ENCODE results near the gene CD101. TPM values are rescaled to one million over a fixed set of nuclear protein-coding genes. Genes with fewer than 3 reads are reported as not detected.
A peak's percentile ranks its signal among the peaks of the same experiment; 100 is the strongest.

CD101 gene
- total RNA-seq, 2 donors from 2014 or later = 1.1 to 3.1 TPM

DNA sequence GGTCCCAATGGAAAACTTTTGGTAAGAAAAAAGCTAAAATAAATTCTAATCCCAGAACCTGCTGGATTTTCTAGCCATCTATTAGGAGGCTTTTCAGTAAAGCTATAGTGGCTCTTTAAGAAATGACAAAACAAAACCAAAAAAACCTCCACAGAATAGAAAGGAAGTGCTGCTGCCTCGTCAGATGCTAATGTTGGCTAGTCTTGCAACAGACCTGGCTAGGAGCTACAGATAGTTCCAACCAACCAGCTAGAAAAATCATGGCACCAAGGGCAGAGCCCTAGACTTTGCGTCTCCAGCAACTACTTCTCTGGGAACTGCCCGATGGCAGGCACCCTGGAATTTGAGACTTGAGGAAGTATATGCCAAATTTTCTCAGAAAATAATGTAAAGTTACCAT is 7.6 kb downstream of the CD101 start:
- intact Hi-C loops (cut with DNase I) = no loop called here
- DNase-seq (no peak), ATAC-seq (peak in 1 of 2 donors; percentile 33)

DNA sequence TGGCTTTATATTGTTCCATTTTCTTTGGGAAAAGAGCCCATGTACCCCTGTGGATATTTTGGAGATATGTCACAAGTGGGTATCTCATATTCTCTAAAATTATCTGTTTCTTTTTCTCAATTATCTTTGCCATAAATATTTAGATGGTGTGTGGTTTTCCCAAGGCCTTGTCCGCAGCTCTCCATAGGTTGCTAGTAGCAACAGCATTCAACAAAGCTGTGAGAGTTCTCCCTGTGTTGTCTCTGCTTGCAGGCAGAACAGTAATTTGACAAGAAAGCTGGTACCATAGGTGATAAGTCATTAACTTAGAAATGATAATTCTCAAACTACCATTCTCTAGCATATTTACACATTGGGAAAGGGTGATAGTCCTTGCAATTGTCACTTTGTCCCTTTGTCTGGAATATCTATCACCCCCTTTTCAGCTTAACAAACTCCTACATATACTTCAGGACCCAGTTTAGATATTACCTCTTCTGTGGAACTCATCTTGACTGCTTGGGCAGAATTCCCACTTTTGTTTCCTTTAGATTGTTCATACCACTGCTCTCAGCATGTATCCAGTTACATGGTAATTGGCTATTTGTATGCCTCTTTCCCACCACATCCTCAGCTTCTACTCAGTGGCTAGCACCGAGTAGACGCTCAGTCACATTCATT is 8.9 kb downstream of the CD101 start:
- ATAC-seq (no peak), DNase-seq (no peak)
- intact Hi-C loops (cut with DNase I) = no loop called here

DNA sequence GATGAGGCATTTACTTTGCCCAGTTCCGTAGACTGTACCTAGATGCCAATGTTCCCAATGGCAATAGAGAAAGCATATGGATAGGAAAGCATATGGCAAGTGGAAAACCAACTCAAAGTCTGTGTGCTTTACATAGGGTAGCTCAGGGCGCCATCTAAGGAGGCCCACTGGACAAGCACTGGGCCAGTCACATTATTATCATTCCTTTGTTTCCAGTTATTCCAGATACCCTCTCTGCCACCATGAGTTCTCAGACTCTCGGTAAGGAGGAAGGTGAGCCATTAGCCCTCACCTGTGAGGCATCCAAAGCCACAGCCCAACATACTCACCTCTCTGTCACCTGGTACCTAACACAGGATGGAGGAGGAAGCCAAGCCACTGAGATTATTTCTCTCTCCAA is 9.8 kb downstream of the CD101 start:
- intact Hi-C loops (cut with DNase I) = no loop called here
- no peak for ATAC-seq

DNA sequence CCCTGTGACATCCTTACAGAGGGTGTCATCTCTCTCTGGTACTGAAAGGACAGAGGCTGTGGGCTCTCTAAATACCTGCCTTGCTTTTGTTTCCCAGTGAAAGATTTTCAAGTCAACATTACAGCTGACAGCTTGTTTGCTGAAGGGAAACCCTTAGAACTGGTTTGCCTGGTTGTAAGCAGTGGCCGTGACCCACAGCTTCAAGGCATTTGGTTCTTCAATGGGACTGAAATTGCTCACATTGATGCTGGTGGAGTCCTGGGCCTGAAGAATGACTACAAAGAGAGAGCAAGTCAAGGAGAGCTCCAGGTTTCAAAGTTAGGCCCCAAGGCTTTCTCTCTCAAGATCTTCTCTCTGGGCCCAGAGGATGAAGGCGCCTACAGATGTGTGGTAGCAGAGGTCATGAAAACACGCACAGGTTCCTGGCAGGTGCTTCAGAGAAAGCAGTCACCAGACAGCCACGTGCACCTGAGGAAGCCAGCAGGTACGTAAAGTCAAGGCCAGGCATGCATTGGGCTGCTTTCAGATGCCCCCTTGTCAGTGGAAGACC is 11.8 kb downstream of the CD101 start:
- ATAC-seq (no peak), DNase-seq (no peak)
- intact Hi-C loops (cut with DNase I) = no loop called here

More for the DNA sequence above, 9.8 kb downstream of the CD101 start:
- DNase-seq = no peak

DNA sequence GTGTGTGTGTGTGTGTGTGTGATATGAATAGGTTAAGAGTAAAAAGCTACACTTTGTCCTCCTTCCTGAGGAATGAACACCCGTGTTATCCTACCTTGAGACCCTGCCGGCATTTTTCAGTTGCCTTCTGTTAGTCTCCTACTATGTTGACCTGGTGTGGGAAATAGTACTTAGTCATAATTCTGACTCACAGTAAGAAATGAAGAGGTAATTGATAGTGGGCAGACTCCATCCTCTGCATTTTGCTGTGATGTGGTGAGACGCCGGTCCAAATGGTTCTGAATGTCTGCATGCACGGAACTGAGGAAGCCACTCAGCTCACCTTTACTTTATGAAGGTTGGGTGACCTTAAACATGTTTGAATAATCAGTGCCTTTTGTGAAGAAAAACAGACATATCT is 12.6 kb downstream of the CD101 start:
- ATAC-seq (no peak), DNase-seq (no peak)
- intact Hi-C loops (cut with DNase I) = no loop called here

DNA sequence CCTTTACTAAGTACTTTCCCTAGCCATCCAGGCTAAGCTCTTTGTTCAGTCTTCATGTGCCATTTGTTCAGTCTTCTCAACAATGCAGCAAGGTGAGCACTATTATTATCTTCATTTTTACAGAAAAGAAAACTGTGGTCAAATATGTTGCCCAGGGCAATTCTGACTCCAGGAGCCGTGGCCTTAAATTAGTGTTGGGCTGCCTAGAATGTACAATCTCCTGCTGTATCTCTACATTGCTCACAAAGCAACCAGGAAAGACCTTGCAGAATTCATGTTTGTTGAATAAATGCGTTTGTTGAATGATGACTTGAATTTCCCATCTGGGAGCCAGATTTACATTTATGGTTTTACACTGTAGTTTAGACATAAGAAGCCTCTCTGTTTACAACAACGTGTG is 14.2 kb downstream of the CD101 start:
- no peak for DNase-seq
- intact Hi-C loops (cut with DNase I) = no loop called here
- no peak for ATAC-seq

DNA sequence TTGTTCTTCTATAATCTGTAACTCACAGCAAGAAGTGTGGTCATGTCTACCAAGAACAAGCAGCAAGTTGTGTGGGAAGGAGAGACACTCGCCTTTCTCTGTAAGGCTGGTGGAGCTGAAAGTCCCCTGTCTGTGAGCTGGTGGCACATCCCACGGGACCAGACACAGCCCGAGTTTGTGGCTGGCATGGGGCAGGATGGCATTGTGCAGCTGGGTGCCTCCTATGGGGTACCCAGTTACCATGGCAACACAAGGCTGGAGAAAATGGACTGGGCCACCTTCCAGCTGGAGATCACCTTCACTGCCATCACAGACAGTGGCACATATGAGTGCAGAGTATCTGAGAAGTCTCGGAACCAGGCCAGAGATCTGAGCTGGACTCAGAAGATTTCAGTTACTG is 15.5 kb downstream of the CD101 start:
- intact Hi-C loops (cut with DNase I) = no loop called here
- DNase-seq (no peak), ATAC-seq (no peak)

DNA sequence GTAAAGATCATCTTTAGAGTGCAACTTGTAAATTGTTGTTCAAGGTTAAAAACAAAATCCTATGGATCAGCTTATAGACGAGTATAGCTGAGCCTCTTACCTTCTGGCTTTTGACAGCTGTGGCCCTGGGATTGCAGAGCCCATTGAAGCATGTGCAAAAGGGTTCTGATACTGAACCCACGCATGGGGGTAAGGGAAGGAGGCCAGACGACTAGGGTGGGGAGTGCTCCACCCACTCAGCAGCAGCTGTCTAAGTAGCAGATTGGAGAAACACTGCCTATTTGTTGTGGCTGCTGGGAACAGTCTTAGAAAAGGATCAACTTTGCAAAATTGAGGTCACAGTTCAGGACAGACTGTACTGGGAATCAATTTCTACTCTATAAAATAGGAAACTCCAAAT is 16.1 kb downstream of the CD101 start:
- intact Hi-C loops (cut with DNase I) = no loop called here
- DNase-seq = peak; percentile 30
- peak; percentile 8 to 90 for ATAC-seq

DNA sequence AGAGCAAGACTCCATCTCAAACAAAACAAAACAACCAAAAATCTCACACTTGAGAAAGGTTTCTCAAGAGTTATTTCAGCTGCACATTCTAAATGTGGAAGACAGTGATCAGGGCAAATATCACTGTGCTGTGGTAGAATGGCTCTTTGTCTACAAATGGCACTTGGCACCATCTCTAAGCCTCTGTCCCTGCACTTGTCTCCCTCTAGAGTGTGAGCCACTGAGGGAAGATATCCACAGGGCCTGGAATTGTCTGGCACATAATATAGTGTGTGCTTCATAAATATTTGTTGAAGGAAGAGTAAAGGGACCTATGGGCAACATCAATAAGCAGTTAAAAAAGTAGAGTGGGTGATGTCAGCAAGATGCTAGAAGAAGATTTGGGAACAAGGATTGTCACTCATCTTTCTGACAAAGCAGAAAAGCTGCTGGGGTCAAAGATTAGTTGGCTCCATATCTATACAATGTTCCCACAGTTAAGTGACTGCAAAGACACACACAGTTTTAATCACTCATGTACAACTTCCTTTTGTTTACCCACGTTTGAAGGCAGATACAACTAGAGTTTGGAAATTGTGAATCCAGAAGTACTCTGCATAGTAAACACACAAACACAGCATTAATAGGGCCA is 19.1 kb downstream of the CD101 start:
- DNase-seq = no peak
- peak; percentile 36 to 50 for ATAC-seq
- intact Hi-C loops (cut with DNase I) = no loop called here

DNA sequence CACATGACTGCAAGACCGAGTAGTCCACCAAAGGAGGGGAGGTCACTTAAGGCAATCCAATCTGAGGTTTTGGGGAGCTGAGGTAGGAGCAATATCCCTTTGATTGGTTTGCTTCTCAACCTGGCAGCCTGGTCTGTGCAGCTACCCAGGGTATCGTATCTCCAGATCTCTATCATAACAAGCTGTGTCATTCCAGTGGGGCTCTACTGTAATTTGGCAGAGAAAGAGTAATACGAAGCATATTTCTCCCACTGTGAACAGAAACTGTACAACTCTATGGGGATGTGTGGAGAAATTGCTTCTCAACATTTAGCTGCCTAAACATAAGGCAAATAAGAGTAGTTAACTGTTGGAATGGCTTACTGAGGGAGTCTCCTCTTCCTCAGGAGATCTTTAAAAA is 20.6 kb downstream of the CD101 start:
- ATAC-seq = no peak
- intact Hi-C loops (cut with DNase I) = no loop called here

DNA sequence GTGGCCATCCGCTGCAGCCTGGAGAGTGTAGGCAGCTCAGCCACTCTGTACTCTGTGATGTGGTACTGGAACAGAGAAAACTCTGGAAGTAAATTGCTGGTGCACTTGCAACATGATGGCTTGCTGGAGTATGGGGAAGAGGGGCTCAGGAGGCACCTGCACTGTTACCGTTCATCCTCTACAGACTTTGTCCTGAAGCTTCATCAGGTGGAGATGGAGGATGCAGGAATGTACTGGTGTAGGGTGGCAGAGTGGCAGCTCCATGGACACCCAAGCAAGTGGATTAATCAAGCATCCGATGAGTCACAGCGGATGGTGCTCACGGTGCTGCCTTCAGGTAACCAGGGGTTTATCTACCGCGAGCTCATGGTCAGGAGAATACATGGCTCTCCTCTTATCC is 24.0 kb downstream of the CD101 start:
- ATAC-seq = no peak
- DNase-seq = no peak
- intact Hi-C loops (cut with DNase I) = no loop called here

More for the DNA sequence above, 20.6 kb downstream of the CD101 start:
- DNase-seq = no peak

DNA sequence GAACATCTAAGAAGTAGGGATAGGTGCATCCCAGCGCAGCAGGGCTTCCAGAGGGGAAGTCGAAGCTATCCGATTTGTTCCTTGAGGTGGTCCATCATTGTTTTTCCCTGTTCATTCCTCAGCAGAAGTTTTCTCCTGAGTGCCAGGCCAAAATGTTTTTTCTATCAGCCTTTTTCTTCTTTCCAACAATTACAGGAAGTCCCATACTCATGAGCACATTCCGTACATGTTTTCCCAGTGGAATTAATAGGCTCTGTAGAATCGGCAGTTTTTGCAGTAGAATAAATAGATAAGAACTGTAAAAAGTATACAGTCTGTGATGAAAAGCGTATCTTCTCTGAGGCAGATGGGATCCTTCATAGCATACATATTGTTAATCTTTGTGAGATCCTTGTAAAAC is 24.8 kb downstream of the CD101 start:
- no peak for ATAC-seq
- intact Hi-C loops (cut with DNase I) = no loop called here
- DNase-seq = no peak

DNA sequence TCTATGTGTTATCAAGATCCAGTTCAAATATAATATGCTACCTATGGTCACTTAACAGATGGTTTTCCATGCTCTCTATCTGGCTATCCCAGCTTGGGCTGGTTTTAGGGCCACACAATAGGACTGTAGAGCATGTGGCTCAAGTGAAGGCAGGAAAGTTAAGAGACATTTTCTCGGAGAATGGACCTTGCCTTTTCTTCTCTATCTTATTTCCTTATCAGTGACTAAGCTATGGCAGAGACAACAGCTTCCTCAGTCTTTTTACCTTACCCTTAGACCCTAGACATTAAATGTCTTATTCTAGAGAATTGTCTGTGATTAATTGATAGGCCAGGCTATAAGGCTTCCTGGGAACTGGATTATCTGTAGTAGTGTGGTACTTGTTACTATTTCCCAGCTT is 28.1 kb downstream of the CD101 start:
- ATAC-seq (no peak), DNase-seq (no peak)
- intact Hi-C loops (cut with DNase I) = no loop called here

DNA sequence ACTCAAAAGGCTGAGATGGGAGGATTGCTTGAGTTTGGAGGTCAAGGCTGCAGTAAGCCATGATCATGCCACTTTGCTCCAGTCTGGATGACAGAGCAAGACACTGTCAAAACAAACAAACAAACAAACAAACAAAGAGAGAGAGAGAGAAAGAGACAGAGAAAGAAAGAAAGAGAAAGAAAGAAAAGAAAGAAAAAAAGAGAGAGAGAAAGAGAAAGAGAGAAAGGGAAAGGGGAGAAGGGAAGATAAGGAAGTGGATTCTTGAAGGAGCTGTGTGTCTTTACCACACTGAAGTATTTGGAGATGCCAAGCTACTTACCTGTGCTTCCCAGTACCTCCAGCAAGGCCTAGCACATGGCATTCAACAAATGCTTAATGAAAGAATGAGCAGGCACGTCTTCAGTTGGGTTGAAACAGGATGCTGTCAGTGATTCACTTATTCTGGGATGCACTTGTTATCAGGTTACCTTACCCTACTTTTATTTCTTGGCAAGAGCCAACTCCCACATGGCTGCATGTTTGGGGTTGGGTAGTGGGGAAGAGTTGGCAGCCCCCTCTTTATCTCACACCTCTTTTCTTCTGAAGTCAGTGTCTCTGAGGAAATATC is 28.8 kb downstream of the CD101 start:
- ATAC-seq (no peak), DNase-seq (no peak)
- intact Hi-C loops (cut with DNase I) = no loop called here

DNA sequence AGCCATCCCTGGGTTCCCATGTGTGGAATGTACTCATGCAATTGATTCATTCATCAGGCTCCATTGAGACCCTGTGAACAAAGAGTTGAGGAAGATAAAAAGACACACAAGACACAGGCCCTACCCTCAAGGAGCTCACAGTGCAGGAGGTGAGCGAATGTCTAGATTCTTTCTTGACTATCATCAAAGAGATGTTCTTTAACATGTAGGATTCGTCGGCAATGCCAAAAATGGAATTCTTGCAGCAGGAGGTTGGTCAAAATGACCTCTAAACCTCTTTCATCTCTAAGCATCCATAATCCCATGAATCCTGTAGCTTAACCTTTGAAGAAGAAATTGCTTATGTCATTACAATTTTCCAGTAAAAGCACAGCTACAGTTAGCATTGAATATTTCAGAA is 30.7 kb downstream of the CD101 start:
- no peak for DNase-seq
- intact Hi-C loops (cut with DNase I) = no loop called here
- no peak for ATAC-seq

DNA sequence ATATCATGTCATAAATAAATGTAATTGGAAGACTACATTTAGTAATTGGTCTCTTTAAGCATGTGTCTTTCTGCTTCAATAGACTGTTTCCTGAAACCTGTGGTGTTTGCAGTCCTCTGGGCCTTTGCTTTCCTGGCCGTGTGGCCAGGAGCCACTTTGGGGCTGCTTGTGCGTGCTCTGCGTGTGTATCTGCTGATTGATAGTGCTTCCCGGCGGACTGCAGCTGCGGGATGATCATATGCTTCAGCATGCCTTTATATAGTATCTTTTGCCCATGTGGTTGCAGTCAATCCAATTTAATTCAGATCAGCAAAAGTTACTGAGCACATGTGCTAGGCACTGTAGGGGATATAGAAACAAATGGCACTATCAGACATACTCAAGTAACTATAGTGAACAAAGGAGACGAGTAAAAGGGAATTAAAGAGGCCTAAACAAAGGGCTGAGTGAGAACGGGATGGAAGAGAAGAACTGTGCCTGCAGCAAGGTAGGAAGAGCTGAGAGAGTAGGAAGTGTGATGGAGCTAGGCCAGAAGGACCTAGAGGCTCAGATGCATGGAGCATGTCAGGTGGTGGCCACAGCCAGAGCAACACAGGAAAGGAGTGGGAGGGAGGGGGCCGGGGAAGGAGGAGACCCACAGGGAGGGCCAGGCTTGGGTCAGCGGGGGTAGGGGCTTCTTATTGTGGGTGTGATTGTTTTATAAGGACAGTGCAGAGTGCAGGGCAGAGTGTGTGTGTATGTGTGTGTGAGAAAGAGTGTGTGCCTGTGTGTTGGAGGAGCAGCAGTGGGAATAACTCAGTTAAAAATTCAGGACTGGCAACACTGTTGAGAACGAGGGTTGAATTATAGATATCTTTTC is 31.4 kb downstream of the CD101 start:
- DNase-seq (no peak), ATAC-seq (no peak)
- intact Hi-C loops (cut with DNase I) = no loop called here

DNA sequence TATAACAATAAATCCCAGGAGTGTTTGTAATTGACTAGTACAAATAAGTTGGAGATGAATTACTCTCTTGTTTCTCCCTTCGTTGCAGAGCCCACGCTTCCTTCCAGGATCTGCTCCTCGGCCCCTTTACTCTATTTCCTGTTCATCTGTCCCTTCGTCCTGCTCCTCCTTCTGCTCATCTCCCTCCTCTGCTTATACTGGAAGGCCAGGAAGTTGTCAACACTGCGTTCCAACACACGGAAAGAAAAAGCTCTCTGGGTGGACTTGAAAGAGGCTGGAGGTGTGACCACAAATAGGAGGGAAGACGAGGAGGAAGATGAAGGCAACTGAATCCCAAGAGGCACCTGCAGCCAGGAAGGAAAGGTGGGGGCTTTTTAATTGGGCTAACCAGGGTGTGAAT is 32.2 kb downstream of the CD101 start:
- ATAC-seq (no peak), DNase-seq (no peak)
- intact Hi-C loops (cut with DNase I) = no loop called here

DNA sequence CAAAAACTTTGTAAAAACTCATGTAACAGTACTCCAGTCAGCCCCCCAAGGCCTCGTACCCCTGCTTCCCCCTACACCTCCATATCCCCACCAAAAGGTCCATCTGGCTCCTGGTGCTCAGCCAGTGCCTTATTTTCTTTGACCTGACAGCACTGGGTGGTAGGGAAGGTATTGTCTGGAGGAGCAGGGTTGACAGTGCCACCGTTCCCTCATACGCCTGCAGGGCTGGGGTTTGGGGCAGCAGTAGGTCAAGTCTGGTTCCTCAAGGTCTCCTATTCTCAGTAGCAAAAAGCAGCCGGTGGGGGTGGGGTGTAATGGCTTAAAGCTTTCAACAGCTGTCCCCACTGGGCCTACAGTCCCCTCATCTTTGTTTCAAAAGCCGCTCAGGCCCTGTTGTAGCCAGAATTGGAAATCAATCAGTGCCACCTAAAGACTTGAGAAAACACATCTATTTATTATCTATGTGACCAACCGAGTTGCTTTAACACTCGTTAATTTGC is 33.3 kb downstream of the CD101 start:
- DNase-seq (no peak), ATAC-seq (no peak)
- intact Hi-C loops (cut with DNase I) = no loop called here

DNA sequence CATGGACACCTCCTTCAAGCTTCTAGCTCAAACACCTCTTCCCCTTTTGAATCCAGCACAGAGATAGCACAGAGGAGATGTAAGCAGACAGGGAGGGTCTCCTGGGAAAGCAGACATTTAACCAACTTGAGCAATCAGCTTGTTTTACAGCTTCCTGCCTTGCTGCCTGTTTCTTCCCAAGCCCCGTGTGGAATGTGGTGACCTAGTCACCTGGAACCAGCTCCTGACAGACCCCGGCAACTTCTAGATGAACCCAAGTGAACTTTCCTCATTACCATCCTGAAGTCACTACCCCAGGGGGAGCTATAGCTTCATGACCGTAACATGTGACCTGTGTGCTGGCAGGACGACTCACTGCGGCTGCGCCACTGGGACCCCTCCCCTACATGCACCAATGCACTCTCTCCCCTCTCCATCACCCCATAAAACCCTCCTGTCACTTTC is 34.5 kb downstream of the CD101 start:
- ATAC-seq (no peak), DNase-seq (no peak)
- intact Hi-C loops (cut with DNase I) = no loop called here

DNA sequence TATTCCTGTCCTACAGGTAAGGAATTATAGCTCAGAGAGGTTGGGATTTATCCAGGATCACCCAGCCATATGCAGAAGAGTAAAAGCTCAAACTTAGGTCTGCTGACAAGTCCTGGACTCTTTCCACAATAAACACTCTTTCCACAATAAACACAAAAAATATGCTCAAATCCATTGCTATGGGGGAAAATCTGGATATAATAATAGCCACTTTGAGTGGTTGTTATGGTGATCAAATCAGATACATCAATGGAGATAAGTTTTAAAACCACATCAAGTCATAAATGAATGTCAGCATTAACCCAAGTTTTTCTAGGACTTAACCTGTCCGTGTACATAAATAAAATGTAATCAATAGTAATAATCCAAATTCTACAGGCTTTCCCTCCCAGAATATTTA is 36.2 kb downstream of the CD101 start:
- no peak for ATAC-seq
- DNase-seq = no peak
- intact Hi-C loops (cut with DNase I) = no loop called here
